ENCODE measurements around the gene KARS1. TPM values are rescaled to one million over a fixed set of nuclear protein-coding genes. Genes with fewer than 3 reads are reported as not detected.

KARS1 gene
- total RNA-seq, 1 experiment from 2014 or later, result 119 TPM

DNA sequence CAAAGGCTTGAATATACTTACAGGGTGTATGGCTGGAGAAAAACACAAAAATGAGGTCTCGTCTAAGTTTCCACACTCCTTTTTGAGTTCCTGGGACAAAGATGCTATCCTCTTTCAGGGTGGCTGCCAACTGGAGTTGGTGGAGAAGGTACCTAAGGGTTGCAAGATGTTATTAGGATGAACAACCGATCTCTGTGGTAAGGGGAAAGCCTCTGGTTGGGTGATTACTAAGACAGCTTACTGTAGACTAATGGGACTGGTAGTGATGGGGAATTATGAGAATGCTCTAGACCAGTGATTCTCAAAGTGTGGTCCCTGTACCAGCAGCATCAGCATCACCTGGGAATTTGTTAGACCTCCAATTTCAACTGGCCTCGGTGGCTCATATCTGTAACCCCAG, 30.3 kb downstream of the KARS1 start:
- TF ChIP-seq, protein P1, sequence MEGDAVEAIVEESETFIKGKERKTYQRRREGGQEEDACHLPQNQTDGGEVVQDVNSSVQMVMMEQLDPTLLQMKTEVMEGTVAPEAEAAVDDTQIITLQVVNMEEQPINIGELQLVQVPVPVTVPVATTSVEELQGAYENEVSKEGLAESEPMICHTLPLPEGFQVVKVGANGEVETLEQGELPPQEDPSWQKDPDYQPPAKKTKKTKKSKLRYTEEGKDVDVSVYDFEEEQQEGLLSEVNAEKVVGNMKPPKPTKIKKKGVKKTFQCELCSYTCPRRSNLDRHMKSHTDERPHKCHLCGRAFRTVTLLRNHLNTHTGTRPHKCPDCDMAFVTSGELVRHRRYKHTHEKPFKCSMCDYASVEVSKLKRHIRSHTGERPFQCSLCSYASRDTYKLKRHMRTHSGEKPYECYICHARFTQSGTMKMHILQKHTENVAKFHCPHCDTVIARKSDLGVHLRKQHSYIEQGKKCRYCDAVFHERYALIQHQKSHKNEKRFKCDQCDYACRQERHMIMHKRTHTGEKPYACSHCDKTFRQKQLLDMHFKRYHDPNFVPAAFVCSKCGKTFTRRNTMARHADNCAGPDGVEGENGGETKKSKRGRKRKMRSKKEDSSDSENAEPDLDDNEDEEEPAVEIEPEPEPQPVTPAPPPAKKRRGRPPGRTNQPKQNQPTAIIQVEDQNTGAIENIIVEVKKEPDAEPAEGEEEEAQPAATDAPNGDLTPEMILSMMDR (IDR thresholded peaks at IDR 0.05), result no peak
- TF ChIP-seq SIN3A (IDR thresholded peaks at IDR 0.05; ENCODE audit: borderline replicate concordance, insufficient read depth, low read depth, low read length), result no peak
- no peak for TF ChIP-seq POLR2AphosphoS5 (IDR thresholded peaks at IDR 0.05; ENCODE audit: low read depth, low read length)
- TF ChIP-seq REST (IDR thresholded peaks at IDR 0.05; ENCODE audit: insufficient read depth in 1 of 2, low read depth in 2 of 2, low read length in 1 of 2), result no peak
- no peak for TF ChIP-seq TCF7L2 (IDR thresholded peaks at IDR 0.05; ENCODE audit: low read depth, low read length)
- Histone ChIP-seq H3K36me3 (ENCODE audit: control insufficient read depth, insufficient read depth, low read length) (peaks cover 6% of the 10 kb centered on the region; the same call in 1 of the 2 replicates), H3K4me1 (ENCODE audit: control insufficient read depth, insufficient read depth, low read length) (peaks cover 6% of the 10 kb centered on the region), H3K4me3 (ENCODE audit: low read depth in 2 of 2, low read length in 2 of 2) (no peak overlapping the region), H3K27me3 (ENCODE audit: control insufficient read depth, insufficient read depth, low read length) (no peaks in the 10 kb centered on the region), H3K27ac (ENCODE audit: low read length) (no peak overlapping the region), H3K9me3 (ENCODE audit: control insufficient read depth, insufficient read depth, low read depth, low read length) (no peaks in the 10 kb centered on the region)
- POLR2A ChIA-PET, result no interaction called here
- no TSS peak for BruUV-seq (replicated peaks)
- no peak for DNase-seq (ENCODE audit: low read depth, low spot score)
- ATAC-seq, result no peak
- intact Hi-C loops (cut with micrococcal nuclease; ENCODE audit: unreplicated experiment) (no loop called here), in situ Hi-C loops (cut with HindIII; ENCODE audit: low pct_unique_long_range_greater_than_20kb, low sequenced_read_pairs) (no loop called here)
- CTCF ChIA-PET, result no interaction called here

DNA sequence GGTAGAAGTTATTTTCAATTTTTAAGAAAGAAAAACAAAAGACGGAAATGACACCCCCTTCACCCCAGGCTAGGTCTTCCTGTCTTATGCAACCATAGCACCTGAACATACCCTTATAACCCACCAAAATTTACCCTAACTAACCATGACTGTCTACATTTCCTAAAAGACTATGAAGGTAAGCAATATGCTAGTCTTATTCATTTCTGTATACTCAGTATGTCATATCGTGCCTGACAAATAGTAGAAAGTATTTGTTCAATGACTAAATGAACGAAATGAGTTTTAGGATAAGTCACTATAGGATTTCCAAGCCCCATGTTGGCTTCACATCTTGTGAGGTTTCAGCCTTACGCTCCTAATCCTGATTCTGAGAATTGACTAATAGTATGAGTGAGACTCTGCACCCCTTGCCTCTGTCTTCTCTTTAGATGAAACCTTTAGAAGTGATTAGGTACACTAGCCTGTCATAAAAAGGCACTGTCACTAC, 30.9 kb downstream of the KARS1 start:
- Histone ChIP-seq H3K27ac (ENCODE audit: low read length) (no peak overlapping the region), H3K9me3 (ENCODE audit: control insufficient read depth, insufficient read depth, low read depth, low read length) (no peaks in the 10 kb centered on the region), H3K36me3 (ENCODE audit: control insufficient read depth, insufficient read depth, low read length) (peaks cover 6% of the 10 kb centered on the region; the same call in 1 of the 2 replicates), H3K4me3 (ENCODE audit: low read depth in 2 of 2, low read length in 2 of 2) (no peak overlapping the region), H3K4me1 (ENCODE audit: control insufficient read depth, insufficient read depth, low read length) (peaks cover under 1% of the 10 kb centered on the region; the same call in 1 of the 2 replicates), H3K27me3 (ENCODE audit: control insufficient read depth, insufficient read depth, low read length) (no peaks in the 10 kb centered on the region)
- no peak for ATAC-seq
- in situ Hi-C loops (cut with HindIII; ENCODE audit: low pct_unique_long_range_greater_than_20kb, low sequenced_read_pairs), result no loop called here
- intact Hi-C loops (cut with micrococcal nuclease; ENCODE audit: unreplicated experiment), result no loop called here
- TF ChIP-seq SIN3A (IDR thresholded peaks at IDR 0.05; ENCODE audit: borderline replicate concordance, insufficient read depth, low read depth, low read length), result no peak
- TF ChIP-seq, protein P1 (IDR thresholded peaks at IDR 0.05), result no peak
- TF ChIP-seq REST (IDR thresholded peaks at IDR 0.05; ENCODE audit: insufficient read depth in 1 of 2, low read depth in 2 of 2, low read length in 1 of 2), result no peak
- no peak for TF ChIP-seq POLR2AphosphoS5 (IDR thresholded peaks at IDR 0.05; ENCODE audit: low read depth, low read length)
- TF ChIP-seq TCF7L2 (IDR thresholded peaks at IDR 0.05; ENCODE audit: low read depth, low read length), result no peak
- no TSS peak for BruUV-seq (replicated peaks)
- DNase-seq (ENCODE audit: low read depth, low spot score), result no peak
- POLR2A ChIA-PET, result no interaction called here
- CTCF ChIA-PET, result no interaction called here
